GM18526 (cell line): Measurements from ENCODE around the gene FOXN3.
A peak's percentile ranks its signal among the peaks of the same experiment; 100 is the strongest.

Experiments used
- POLR2A ChIP-seq: IDR thresholded peaks from 3 replicates; pipeline ENCODE4 v1.6.1; 2011; ENCODE audit not compliant: insufficient read length; ENCODE audit errors: extremely low read depth

FOXN3 gene

GRCh38 chr14:89422181-89422951 lies 5.3 kb upstream of the FOXN3 start:
- no peak for TF ChIP-seq POLR2A

- no peak for TF ChIP-seq POLR2A
These were observed 3.5 kb upstream of the FOXN3 start for GRCh38 chr14:89420502-89420901.

- TF ChIP-seq POLR2A, result no peak
These were observed 3.0 kb upstream of the FOXN3 start for GRCh38 chr14:89419973-89420482.

- TF ChIP-seq POLR2A, result no peak
These were observed 1.9 kb upstream of the FOXN3 start for GRCh38 chr14:89418976-89419375.

GRCh38 chr14:89418452-89418851 lies 1.4 kb upstream of the FOXN3 start:
- TF ChIP-seq POLR2A, result no peak

- peak; percentile 18 for TF ChIP-seq POLR2A
These were observed 612 bp upstream of the FOXN3 start for GRCh38 chr14:89417465-89418225.

GRCh38 chr14:89416002-89416995 lies 734 bp downstream of the FOXN3 start:
- TF ChIP-seq POLR2A, result no peak

GRCh38 chr14:89415159-89415558 lies 1.9 kb downstream of the FOXN3 start:
- no peak for TF ChIP-seq POLR2A

GRCh38 chr14:89411976-89412375 lies 5.1 kb downstream of the FOXN3 start:
- TF ChIP-seq POLR2A, result no peak

GRCh38 chr14:89409961-89410360 lies 7.1 kb downstream of the FOXN3 start:
- no peak for TF ChIP-seq POLR2A

GRCh38 chr14:89408907-89409700 lies 7.9 kb downstream of the FOXN3 start:
- no peak for TF ChIP-seq POLR2A

- TF ChIP-seq POLR2A, result no peak
These were observed 9.2 kb downstream of the FOXN3 start for GRCh38 chr14:89407856-89408255.

GRCh38 chr14:89406941-89407340 lies 10.1 kb downstream of the FOXN3 start:
- TF ChIP-seq POLR2A, result no peak

GRCh38 chr14:89406361-89406760 lies 10.7 kb downstream of the FOXN3 start:
- TF ChIP-seq POLR2A, result no peak
